Liver (tissue), 3 donors: Measurements from ENCODE around the gene CHRNG.

Source experiments
- JUND ChIP-seq, 2 donors: IDR thresholded peaks; 2 replicates each; pipeline ENCODE4 v1.6.1; 2016; ENCODE audit warnings: antibody characterized with exemption in 2 of 2
- TAF1 ChIP-seq: conservative IDR thresholded peaks from 2 replicates; pipeline ENCODE4 v1.6.1; 2016; ENCODE audit warnings: antibody characterized with exemption, mild to moderate bottlenecking
- TF ChIP-seq, protein P1 (sequence below): fragments of 150-350 bp; IDR thresholded peaks from 2 replicates; pipeline ENCODE4 v1.5.1; 2017; ENCODE audit warnings: improper control_type of control experiment, low read depth, low read length; ENCODE audit not compliant: missing input control
- TF ChIP-seq, protein P2 (sequence below): IDR thresholded peaks from 2 replicates; pipeline ENCODE4 v1.6.1; 2016; ENCODE audit warnings: antibody characterized with exemption
- TF ChIP-seq, protein P3 (sequence below): IDR thresholded peaks from 2 replicates; pipeline ENCODE4 v1.6.1; 2016; ENCODE audit warnings: antibody characterized with exemption
- donor health status: healthy.
- donor health status: healthy.

DNA sequence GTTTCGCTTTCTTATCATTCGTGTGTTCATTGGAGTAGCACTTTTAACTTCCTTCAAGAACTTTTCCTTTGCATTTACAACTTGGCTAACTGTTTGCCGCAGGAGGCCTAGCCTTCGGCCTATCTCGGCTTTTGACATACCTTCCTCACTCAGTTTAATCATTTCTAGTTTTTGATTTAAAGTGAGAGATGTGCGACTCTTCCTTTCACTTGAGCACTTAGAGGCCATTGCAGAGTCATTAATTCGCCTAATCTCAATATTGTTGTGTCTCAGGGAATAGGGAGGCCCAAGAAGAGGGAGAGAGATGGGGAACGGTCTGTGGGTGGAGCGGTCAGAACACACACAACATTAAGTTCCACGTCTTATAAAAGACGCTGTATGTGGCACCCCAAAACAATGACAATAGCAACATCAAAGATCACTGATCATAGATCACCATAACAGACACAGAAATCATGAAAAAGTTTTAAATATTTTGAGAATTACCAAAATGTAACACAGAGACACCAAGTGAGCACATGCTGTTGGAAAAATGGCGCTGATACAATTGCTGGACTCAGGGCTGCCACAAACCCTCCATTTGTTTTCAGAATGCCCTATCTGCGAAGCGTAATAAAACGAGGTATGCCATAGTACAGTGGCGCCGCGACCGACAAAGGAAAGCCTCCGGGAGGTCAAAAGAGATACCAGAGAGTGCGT, 10.3 kb downstream of the CHRNG start:
- no peak for TF ChIP-seq JUND (IDR thresholded peaks at IDR 0.05)
- TF ChIP-seq, protein P1, sequence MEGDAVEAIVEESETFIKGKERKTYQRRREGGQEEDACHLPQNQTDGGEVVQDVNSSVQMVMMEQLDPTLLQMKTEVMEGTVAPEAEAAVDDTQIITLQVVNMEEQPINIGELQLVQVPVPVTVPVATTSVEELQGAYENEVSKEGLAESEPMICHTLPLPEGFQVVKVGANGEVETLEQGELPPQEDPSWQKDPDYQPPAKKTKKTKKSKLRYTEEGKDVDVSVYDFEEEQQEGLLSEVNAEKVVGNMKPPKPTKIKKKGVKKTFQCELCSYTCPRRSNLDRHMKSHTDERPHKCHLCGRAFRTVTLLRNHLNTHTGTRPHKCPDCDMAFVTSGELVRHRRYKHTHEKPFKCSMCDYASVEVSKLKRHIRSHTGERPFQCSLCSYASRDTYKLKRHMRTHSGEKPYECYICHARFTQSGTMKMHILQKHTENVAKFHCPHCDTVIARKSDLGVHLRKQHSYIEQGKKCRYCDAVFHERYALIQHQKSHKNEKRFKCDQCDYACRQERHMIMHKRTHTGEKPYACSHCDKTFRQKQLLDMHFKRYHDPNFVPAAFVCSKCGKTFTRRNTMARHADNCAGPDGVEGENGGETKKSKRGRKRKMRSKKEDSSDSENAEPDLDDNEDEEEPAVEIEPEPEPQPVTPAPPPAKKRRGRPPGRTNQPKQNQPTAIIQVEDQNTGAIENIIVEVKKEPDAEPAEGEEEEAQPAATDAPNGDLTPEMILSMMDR: no peak
- TF ChIP-seq, protein P2, sequence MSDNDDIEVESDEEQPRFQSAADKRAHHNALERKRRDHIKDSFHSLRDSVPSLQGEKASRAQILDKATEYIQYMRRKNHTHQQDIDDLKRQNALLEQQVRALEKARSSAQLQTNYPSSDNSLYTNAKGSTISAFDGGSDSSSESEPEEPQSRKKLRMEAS: no peak
- TF ChIP-seq, protein P3, sequence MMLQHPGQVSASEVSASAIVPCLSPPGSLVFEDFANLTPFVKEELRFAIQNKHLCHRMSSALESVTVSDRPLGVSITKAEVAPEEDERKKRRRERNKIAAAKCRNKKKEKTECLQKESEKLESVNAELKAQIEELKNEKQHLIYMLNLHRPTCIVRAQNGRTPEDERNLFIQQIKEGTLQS: no peak
- no peak for TF ChIP-seq TAF1
